GM06990 (cell line): Measurements from ENCODE around the gene RBMXL3.

Experiments used
- DNase-seq: peaks from one replicate; pipeline ENCODE4 v3.0.0-alpha.2; 2011; ENCODE audit not compliant: insufficient read length; ENCODE audit errors: extremely low read depth
- H3K27me3 ChIP-seq: replicated peaks from 2 replicates; pipeline ENCODE4 v1.6.0; 2011; ENCODE audit warnings: low read length; ENCODE audit not compliant: control insufficient read depth, insufficient read depth
- H3K36me3 ChIP-seq: 2 replicates; pipeline ENCODE4 v1.5.1; 2011; ENCODE audit warnings: low read length; ENCODE audit not compliant: control insufficient read depth, insufficient read depth
- H3K4me3 ChIP-seq: replicated peaks from 2 replicates; pipeline ENCODE4 v1.5.1; 2011; ENCODE audit warnings: low read depth, mild to moderate bottlenecking, control low read depth, low read length
- CTCF ChIP-seq: IDR thresholded peaks from 2 replicates; pipeline ENCODE4 v1.5.1; 2011; ENCODE audit warnings: low read length, control low read depth, mild to moderate bottlenecking, inconsistent platforms; ENCODE audit not compliant: insufficient read depth, poor library complexity, severe bottlenecking

Gene RBMXL3

GRCh38 chrX:115237056-115237455 lies 47.8 kb downstream of the RBMXL3 start:
- DNase-seq, result no peak
- H3K27me3 ChIP-seq, result no peaks in the 10 kb centered on the region
- no peak overlapping the region for H3K4me3 ChIP-seq
- no peak for TF ChIP-seq CTCF
- no peaks in the 10 kb centered on the region for H3K36me3 ChIP-seq
